HG03460 (cell line): ENCODE data around the gene AP5B1.
"Not testable (repeated sequence)": the region's sequence is repeated elsewhere in the genome, so short reads cannot be mapped to it uniquely, and the experiment has no call there.

Experiments
- ATAC-seq: cut with Tn5 transposase; IDR thresholded peaks from one replicate; pipeline ENCODE4 v1.9.1; 2021; ENCODE audit not compliant: unreplicated experiment

AP5B1 gene

GRCh38 chr11:65767806-65768205 lies 13.0 kb downstream of the AP5B1 start:
- not testable (repeated sequence) for ATAC-seq

GRCh38 chr11:65767406-65767805 lies 13.4 kb downstream of the AP5B1 start:
- no peak for ATAC-seq

- ATAC-seq, result no peak
Measured at GRCh38 chr11:65766535-65766934, 14.2 kb downstream of the AP5B1 start.

- no peak for ATAC-seq
Measured at GRCh38 chr11:65764434-65764833, 16.3 kb downstream of the AP5B1 start.

GRCh38 chr11:65762816-65763215 lies 18.0 kb downstream of the AP5B1 start:
- ATAC-seq, result not testable (repeated sequence)

GRCh38 chr11:65762169-65762568 lies 18.6 kb downstream of the AP5B1 start:
- ATAC-seq, result not testable (repeated sequence)

GRCh38 chr11:65745049-65745448 lies 35.7 kb downstream of the AP5B1 start:
- no peak for ATAC-seq

- ATAC-seq, result no peak
Measured at GRCh38 chr11:65744699-65745042, 36.1 kb downstream of the AP5B1 start.

- no peak for ATAC-seq
Measured at GRCh38 chr11:65744026-65744698, 36.6 kb downstream of the AP5B1 start.

GRCh38 chr11:65743681-65744025 lies 37.1 kb downstream of the AP5B1 start:
- no peak for ATAC-seq

GRCh38 chr11:65742353-65742752 lies 38.4 kb downstream of the AP5B1 start:
- no peak for ATAC-seq

- no peak for ATAC-seq
Measured at GRCh38 chr11:65741185-65741584, 39.6 kb downstream of the AP5B1 start.

- no peak for ATAC-seq
Measured at GRCh38 chr11:65739022-65739421, 41.8 kb downstream of the AP5B1 start.

- no peak for ATAC-seq
Measured at GRCh38 chr11:65736810-65737209, 44.0 kb downstream of the AP5B1 start.

GRCh38 chr11:65735111-65735510 lies 45.7 kb downstream of the AP5B1 start:
- ATAC-seq, result not testable (repeated sequence)

GRCh38 chr11:65730461-65730860 lies 50.3 kb downstream of the AP5B1 start:
- ATAC-seq, result no peak

- no peak for ATAC-seq
Measured at GRCh38 chr11:65727865-65728264, 52.9 kb downstream of the AP5B1 start.

- no peak for ATAC-seq
Measured at GRCh38 chr11:65726660-65727059, 54.1 kb downstream of the AP5B1 start.
